H1 (cell line): ENCODE data around the gene G3BP1. TPM values are rescaled to one million over a fixed set of nuclear protein-coding genes. Genes with fewer than 3 reads are reported as not detected.

Experiments
- CTCF ChIA-PET: fragments of 300-600 bp; sonication (Branson Sonifier 250); formaldehyde crosslinking; loops from one replicate; lab custom pipeline; 2021; ENCODE audit not compliant: partially characterized antibody; lab: Charles Lee
- POLR2A ChIA-PET: fragments of 300-600 bp; sonication (Branson Sonifier 250); formaldehyde crosslinking; loops from one replicate; lab custom pipeline; 2021; ENCODE audit warnings: inconsistent platforms; ENCODE audit not compliant: partially characterized antibody; lab: Charles Lee
- DNase-seq, 2 experiments: peaks; one replicate each; pipeline versions ENCODE4 v3.0.0 to v3.0.0-alpha.2; 2010 to 2022; ENCODE audit warnings: low spot score in 2 of 2, low read depth in 1 of 2, mixed read lengths in 1 of 2
- FAIRE-seq: peaks from 2 replicates; lab custom pipeline; 2011; peaks lifted over from hg19 to GRCh38; lab: Jason Lieb, UNC
- H2AFZ ChIP-seq: 2 replicates; pipeline ENCODE4 v1.8.1; 2012; ENCODE audit warnings: low read length, inconsistent platforms
- H2AK5ac ChIP-seq: 2 replicates; pipeline ENCODE4 v1.6.1; 2013; ENCODE audit warnings: low read depth, low read length
- H2BK120ac ChIP-seq: replicated peaks from 2 replicates; pipeline ENCODE3; 2013; ENCODE audit warnings: low read depth, low read length, inconsistent platforms
- H2BK12ac ChIP-seq: 2 replicates; pipeline ENCODE4 v1.6.1; 2013; ENCODE audit warnings: low read depth, low read length
- H2BK15ac ChIP-seq: 2 replicates; pipeline ENCODE4 v1.6.1; 2013; ENCODE audit warnings: low read length
- H2BK20ac ChIP-seq: 2 replicates; pipeline ENCODE4 v1.6.1; 2013; ENCODE audit warnings: low read length
- H2BK5ac ChIP-seq: 2 replicates; pipeline ENCODE4 v1.6.1; 2013; ENCODE audit warnings: low read depth, low read length
- H3K14ac ChIP-seq: 2 replicates; pipeline ENCODE4 v1.6.1; 2013; ENCODE audit warnings: inconsistent platforms; ENCODE audit not compliant: insufficient read length
- H3K18ac ChIP-seq: 2 replicates; pipeline ENCODE4 v1.6.1; 2013; ENCODE audit warnings: low read length; ENCODE audit errors: extremely low read depth
- H3K23ac ChIP-seq: 2 replicates; pipeline ENCODE4 v1.6.1; 2013; ENCODE audit warnings: inconsistent platforms; ENCODE audit not compliant: insufficient read length
- H3K23me2 ChIP-seq: 2 replicates; pipeline ENCODE4 v1.6.1; 2013; ENCODE audit warnings: low read depth, low read length
- H3K27ac ChIP-seq: 2 replicates; pipeline ENCODE4 v1.6.1; 2011; ENCODE audit warnings: low read depth, low read length, inconsistent platforms
- H3K27me3 ChIP-seq, 4 experiments: replicated peaks in 1 of 4; 1 replicate in 1 of 4; 2 replicates in 3 of 4; pipeline versions ENCODE4 v1.6.1 to v1.8.1; 2011 to 2013; ENCODE audit warnings: low read length in 3 of 4, mild to moderate bottlenecking in 3 of 4, inconsistent platforms in 2 of 4, mixed read lengths in 2 of 4, moderate library complexity in 1 of 4; ENCODE audit not compliant: control insufficient read depth in 3 of 4, insufficient read depth in 3 of 4; ENCODE audit errors: extremely low read depth in 1 of 4
- H3K36me3 ChIP-seq, 4 experiments: 2 replicates each; pipeline versions ENCODE4 v1.6.1 to v1.8.1; 2011 to 2013; ENCODE audit warnings: mild to moderate bottlenecking in 4 of 4, low read length in 3 of 4, moderate library complexity in 2 of 4, control low read depth in 1 of 4, inconsistent platforms in 1 of 4; ENCODE audit not compliant: insufficient read depth in 4 of 4, control insufficient read depth in 2 of 4
- H3K4ac ChIP-seq: replicated peaks from 2 replicates; pipeline ENCODE3; 2013; ENCODE audit warnings: low read length, low read depth, mixed read lengths, inconsistent platforms; ENCODE audit not compliant: insufficient read length
- H3K4me1 ChIP-seq, 4 experiments: replicated peaks in 1 of 4; 1 replicate in 1 of 4; 2 replicates in 3 of 4; pipeline versions ENCODE4 v1.6.1 to v1.8.1; 2011 to 2013; ENCODE audit warnings: low read length in 3 of 4, inconsistent platforms in 2 of 4, mixed read lengths in 1 of 4; ENCODE audit not compliant: insufficient read depth in 4 of 4, control insufficient read depth in 3 of 4
- H3K4me2 ChIP-seq, 2 experiments: 2 replicates each; pipeline versions ENCODE4 v1.6.1 to v1.8.1; 2011 to 2013; ENCODE audit warnings: low read depth in 2 of 2, low read length in 2 of 2, control low read depth in 1 of 2, inconsistent platforms in 1 of 2, mild to moderate bottlenecking in 1 of 2; ENCODE audit not compliant: insufficient read depth in 1 of 2
- H3K4me3 ChIP-seq, 4 experiments: fragments of 200-600, 300-600 bp in 1 of 4; sonication (generic), shearing (Covaris generic), sonication (Bioruptor Twin) in 1 of 4; 2 replicates each; pipeline versions ENCODE4 v1.5.1 to v1.8.1; 2011 to 2016; ENCODE audit warnings: low read length in 4 of 4, low read depth in 3 of 4, control low read depth in 2 of 4, inconsistent platforms in 2 of 4, mild to moderate bottlenecking in 2 of 4, mixed read lengths in 1 of 4, moderate library complexity in 1 of 4; ENCODE audit not compliant: insufficient read depth in 2 of 4; ENCODE audit errors: extremely low read depth in 1 of 4
- H3K56ac ChIP-seq: replicated peaks from 2 replicates; pipeline ENCODE3; 2013; ENCODE audit warnings: low read depth, mild to moderate bottlenecking, mixed read lengths, low read length, inconsistent platforms; ENCODE audit not compliant: insufficient read length
- H3K79me1 ChIP-seq: 2 replicates; pipeline ENCODE4 v1.6.1; 2013; ENCODE audit warnings: low read depth, low read length, control low read depth
- H3K79me2 ChIP-seq, 2 experiments: 2 replicates each; pipeline versions ENCODE4 v1.6.1 to v1.8.1; 2012 to 2013; ENCODE audit warnings: low read length in 2 of 2, mild to moderate bottlenecking in 2 of 2, inconsistent platforms in 1 of 2; ENCODE audit not compliant: insufficient read depth in 2 of 2, control insufficient read depth in 1 of 2
- H3K9ac ChIP-seq, 4 experiments: replicated peaks in 1 of 4; 1 replicate in 1 of 4; 2 replicates in 3 of 4; pipeline versions ENCODE4 v1.6.1 to v1.8.1; 2011 to 2013; ENCODE audit warnings: low read depth in 3 of 4, low read length in 3 of 4, control low read depth in 2 of 4, mild to moderate bottlenecking in 2 of 4, moderate library complexity in 2 of 4, inconsistent platforms in 1 of 4; ENCODE audit errors: extremely low read depth in 1 of 4
- H3K9me3 ChIP-seq, 2 experiments: 2 replicates each; pipeline versions ENCODE4 v1.6.1 to v1.8.1; 2012 to 2013; ENCODE audit warnings: mild to moderate bottlenecking in 2 of 2, moderate library complexity in 2 of 2, control low read depth in 1 of 2, inconsistent platforms in 1 of 2, low read depth in 1 of 2, low read length in 1 of 2, mixed read lengths in 1 of 2; ENCODE audit not compliant: insufficient read depth in 2 of 2
- H4K20me1 ChIP-seq, 2 experiments: replicated peaks in 1 of 2; 2 replicates each; pipeline versions ENCODE3 to v1.8.1; 2011 to 2013; ENCODE audit warnings: inconsistent platforms in 2 of 2, low read length in 2 of 2, mild to moderate bottlenecking in 1 of 2; ENCODE audit not compliant: insufficient read depth in 2 of 2, control insufficient read depth in 1 of 2
- H4K5ac ChIP-seq: 2 replicates; pipeline ENCODE4 v1.6.1; 2013; ENCODE audit warnings: low read length, low read depth, mixed read lengths, inconsistent platforms; ENCODE audit not compliant: insufficient read length
- H4K8ac ChIP-seq: 2 replicates; pipeline ENCODE4 v1.8.0; 2013; ENCODE audit warnings: mild to moderate bottlenecking, moderate library complexity, low read length, inconsistent platforms; ENCODE audit not compliant: insufficient read depth; ENCODE audit errors: extremely low read depth
- H4K91ac ChIP-seq: replicated peaks from 2 replicates; pipeline ENCODE3; 2013; ENCODE audit warnings: low read length, mixed read lengths, inconsistent platforms; ENCODE audit not compliant: insufficient read length
- BACH1 ChIP-seq: IDR thresholded peaks from 2 replicates; pipeline ENCODE4 v1.6.1; 2012; ENCODE audit warnings: low read length, improper control_type of control experiment
- PHF8 ChIP-seq: fragments of 200-600 bp; sonication (generic); conservative IDR thresholded peaks from 2 replicates; pipeline ENCODE4 v1.7.1; 2012; ENCODE audit warnings: low read depth, mild to moderate bottlenecking, inconsistent platforms, low read length, moderate library complexity
- RFX5 ChIP-seq: IDR thresholded peaks from 2 replicates; pipeline ENCODE4 v1.6.1; 2011; ENCODE audit warnings: low read depth, low read length, improper control_type of control experiment, borderline replicate concordance
- SIN3A ChIP-seq, 2 experiments: IDR thresholded peaks in 1 of 2; conservative IDR thresholded peaks in 1 of 2; 2 replicates each; pipeline ENCODE4 v1.6.1; 2011 to 2012; ENCODE audit warnings: low read length in 2 of 2, improper control_type of control experiment in 1 of 2, low read depth in 1 of 2, mild to moderate bottlenecking in 1 of 2
- SP1 ChIP-seq: IDR thresholded peaks from 2 replicates; pipeline ENCODE4 v1.6.1; 2011; ENCODE audit warnings: low read depth, low read length
- TCF12 ChIP-seq: IDR thresholded peaks from 2 replicates; pipeline ENCODE4 v1.6.1; 2011; ENCODE audit warnings: low read depth, mild to moderate bottlenecking, low read length
- WGBS, 2 experiments: shearing (Covaris generic) in 1 of 2; methylation state at CpG; one replicate each; pipeline versions ENCODE4 v1.1.6 to v1.1.7; 2013 to 2015; ENCODE audit warnings: low lambda C conversion rate in 2 of 2, mixed read lengths in 2 of 2, inconsistent platforms in 1 of 2, low coverage in 1 of 2, missing lambda C conversion rate in 1 of 2; ENCODE audit not compliant: insufficient replicate concordance in 2 of 2, insufficient coverage in 1 of 2, insufficient read length in 1 of 2; ENCODE audit errors: extremely low coverage in 1 of 2, missing lambda C conversion rate in 1 of 2; 5-methylcytosine and 5-hydroxymethylcytosine counted together
- polyA plus RNA-seq, 7 experiments: library from polyadenylated mRNA; depleted of rRNA in 3 of 7; stranded (reverse) in 5 of 7; unstranded in 2 of 7; fragments of >200 nt in 5 of 7; fragments of 200-250 nt in 2 of 7; gene quantifications; 1 replicate in 5 of 7; 2 replicates in 1 of 7; 4 replicates in 1 of 7; pipeline versions ENCODE4 v1.2.1 to v1.2.3, GENCODE V29; 2011 to 2013; ENCODE audit warnings: missing spikeins in 2 of 7, mixed read lengths in 2 of 7
- total RNA-seq: library from RNA; stranded (reverse); fragmentation: NEBNext Ultra II Directional; extraction: Animal tissue kit (Norgen Biotek cat#: 25700); gene quantifications from 2 replicates; pipeline ENCODE4 v1.2.1, GENCODE V29; 2021
- TF ChIP-seq, protein P1 (sequence below): IDR thresholded peaks from 2 replicates; pipeline ENCODE4 v1.6.1; 2011; ENCODE audit warnings: low read length, improper control_type of control experiment

G3BP1 gene
- total and polyA plus RNA-seq, 2 of the 8 experiments (the other 6 are each of a cell fraction or from before 2014, with no cell fraction given): 71.2 to 516 TPM

DNA sequence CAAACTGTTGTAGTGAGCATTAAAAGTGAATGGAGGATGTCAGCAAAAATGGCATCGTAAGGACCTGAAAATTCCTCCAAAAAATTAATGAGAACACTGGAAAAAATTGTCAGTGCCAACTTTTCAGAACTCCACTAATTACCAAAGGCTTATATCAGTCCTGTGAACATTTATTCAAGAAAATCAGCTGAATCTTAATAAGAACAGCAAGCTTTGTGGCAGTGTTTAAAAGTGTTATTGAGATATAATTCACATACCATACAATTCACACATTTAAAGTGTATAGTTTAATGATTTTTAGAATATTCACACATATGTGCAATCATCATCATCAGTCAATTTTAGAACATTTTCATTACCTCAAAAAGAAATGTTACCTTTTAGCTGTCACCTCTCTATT, 57.6 kb downstream of the G3BP1 start:
- no peak overlapping the region for H3K18ac ChIP-seq
- ChIA-PET CTCF (interaction anchor here (0.6 to 10.8 kb wide), 5 partner anchors 29 to 520 kb away, joined by 3 to 193 read pairs (median 3); no protein-coding TSS in a partner anchor), POLR2A (no interaction called here)
- H3K9ac ChIP-seq: no peak overlapping the region
- no peak overlapping the region for H3K4ac ChIP-seq
- H2BK120ac ChIP-seq: no peak overlapping the region
- no peak overlapping the region for H2AK5ac ChIP-seq
- H3K9me3 ChIP-seq: peaks cover 12 to 24% of the 10 kb centered on the region in 2 experiments; a peak in 3 of 4 replicates
- H2BK15ac ChIP-seq: no peak overlapping the region
- FAIRE-seq (no peak), DNase-seq (no peak)
- 85% methylated on average over 1 of the region's 1 CpG; no CpG with 5 or more reads in 1 of the 2 experiments for WGBS, 2 experiments
- no peak overlapping the region for H3K14ac ChIP-seq
- H3K56ac ChIP-seq: no peak overlapping the region
- H4K20me1 ChIP-seq: no peaks in the 10 kb centered on the region
- H3K36me3 ChIP-seq: peaks cover 0 to 6% (median 0%) of the 10 kb centered on the region in 4 experiments; a peak in 3 of 8 replicates
- no peak overlapping the region for H4K5ac ChIP-seq
- H3K23ac ChIP-seq: no peak overlapping the region
- no peak overlapping the region for H4K91ac ChIP-seq
- no peak overlapping the region for H2AFZ ChIP-seq
- H3K23me2 ChIP-seq: no peaks in the 10 kb centered on the region; the same call in 1 of the 2 replicates
- H3K27me3 ChIP-seq: no peaks in the 10 kb centered on the region
- no peak overlapping the region for H2BK12ac ChIP-seq
- no peak overlapping the region for H3K4me2 ChIP-seq
- H4K8ac ChIP-seq: no peak overlapping the region
- no peaks in the 10 kb centered on the region for H3K79me1 ChIP-seq
- H3K4me1 ChIP-seq: peaks cover 0 to 4% (median 1%) of the 10 kb centered on the region in 4 experiments; a peak in 3 of 7 replicates
- H2BK5ac ChIP-seq: no peak overlapping the region
- no peaks in the 10 kb centered on the region for H3K79me2 ChIP-seq
- no peak overlapping the region for H3K4me3 ChIP-seq
- H2BK20ac ChIP-seq: no peak overlapping the region
- no peak for TF ChIP-seq PHF8
- TF ChIP-seq TCF12: no peak
- no peak for TF ChIP-seq SIN3A (conservative IDR thresholded peaks at IDR 0.05 in 1 of 2, IDR thresholded peaks at IDR 0.05 in 1 of 2; ENCODE audit: low read depth in 1 of 2, low read length in 2 of 2)
- TF ChIP-seq BACH1: no peak
- no peak for TF ChIP-seq SP1
- no peak for TF ChIP-seq RFX5
- TF ChIP-seq, protein P1, sequence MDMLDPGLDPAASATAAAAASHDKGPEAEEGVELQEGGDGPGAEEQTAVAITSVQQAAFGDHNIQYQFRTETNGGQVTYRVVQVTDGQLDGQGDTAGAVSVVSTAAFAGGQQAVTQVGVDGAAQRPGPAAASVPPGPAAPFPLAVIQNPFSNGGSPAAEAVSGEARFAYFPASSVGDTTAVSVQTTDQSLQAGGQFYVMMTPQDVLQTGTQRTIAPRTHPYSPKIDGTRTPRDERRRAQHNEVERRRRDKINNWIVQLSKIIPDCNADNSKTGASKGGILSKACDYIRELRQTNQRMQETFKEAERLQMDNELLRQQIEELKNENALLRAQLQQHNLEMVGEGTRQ: no peak
- no peak overlapping the region for H3K27ac ChIP-seq
